ENCODE results near the gene CFAP61. TPM values are rescaled to one million over a fixed set of nuclear protein-coding genes. Genes with fewer than 3 reads are reported as not detected.

CFAP61 gene
- total RNA-seq, 6 donors from 2014 or later: 0.37 to 14.3 (median 6.1) TPM

DNA sequence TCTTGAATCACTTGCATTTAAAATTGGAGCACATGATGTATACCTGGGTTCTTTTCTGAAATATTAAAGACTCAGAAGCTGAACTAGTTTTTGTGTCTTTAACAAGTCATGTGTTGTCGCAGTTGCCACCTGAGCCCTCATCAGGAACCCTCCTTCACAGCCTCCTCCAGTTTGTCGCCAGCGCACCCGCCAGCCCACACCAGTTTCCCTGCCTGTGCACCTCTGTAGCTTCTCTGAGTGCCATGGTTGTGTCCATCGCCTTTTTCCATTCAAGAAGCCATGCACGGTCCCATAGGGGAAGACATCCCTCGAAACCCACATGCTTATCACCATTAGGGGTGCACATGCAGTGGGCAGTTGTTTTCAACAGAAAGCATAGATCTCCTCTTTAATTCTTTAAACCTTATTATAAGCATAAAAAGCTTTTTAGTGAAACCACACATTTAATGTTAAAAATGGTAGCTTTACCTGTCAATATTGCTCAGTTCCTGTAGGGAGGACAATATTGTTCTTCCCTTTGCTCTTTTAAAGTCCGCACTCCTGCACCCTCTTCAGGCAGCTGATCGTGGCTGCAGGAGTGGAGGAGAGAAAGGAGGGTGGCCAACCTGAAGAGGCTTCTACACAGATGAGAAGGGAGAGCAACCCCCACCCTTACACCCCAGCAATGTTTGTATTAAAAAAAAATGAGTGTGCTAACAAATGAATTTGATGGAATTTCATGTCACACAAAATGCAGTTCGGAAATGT, 121.9 kb downstream of the CFAP61 start:
- H3K27me3 ChIP-seq: no peaks in the 10 kb centered on the region
- WGBS, 2 donors: 81 to 89% methylated on average over 10 of the region's 10 CpGs
- no peak for ATAC-seq (ENCODE audit: low FRiP score in 2 of 2)
- TF ChIP-seq POLR2A (IDR thresholded peaks at IDR 0.05) (no peak), EP300 (IDR thresholded peaks at IDR 0.05) (no peak), POLR2AphosphoS5 (IDR thresholded peaks at IDR 0.05) (no peak)
- TF ChIP-seq, protein P1, sequence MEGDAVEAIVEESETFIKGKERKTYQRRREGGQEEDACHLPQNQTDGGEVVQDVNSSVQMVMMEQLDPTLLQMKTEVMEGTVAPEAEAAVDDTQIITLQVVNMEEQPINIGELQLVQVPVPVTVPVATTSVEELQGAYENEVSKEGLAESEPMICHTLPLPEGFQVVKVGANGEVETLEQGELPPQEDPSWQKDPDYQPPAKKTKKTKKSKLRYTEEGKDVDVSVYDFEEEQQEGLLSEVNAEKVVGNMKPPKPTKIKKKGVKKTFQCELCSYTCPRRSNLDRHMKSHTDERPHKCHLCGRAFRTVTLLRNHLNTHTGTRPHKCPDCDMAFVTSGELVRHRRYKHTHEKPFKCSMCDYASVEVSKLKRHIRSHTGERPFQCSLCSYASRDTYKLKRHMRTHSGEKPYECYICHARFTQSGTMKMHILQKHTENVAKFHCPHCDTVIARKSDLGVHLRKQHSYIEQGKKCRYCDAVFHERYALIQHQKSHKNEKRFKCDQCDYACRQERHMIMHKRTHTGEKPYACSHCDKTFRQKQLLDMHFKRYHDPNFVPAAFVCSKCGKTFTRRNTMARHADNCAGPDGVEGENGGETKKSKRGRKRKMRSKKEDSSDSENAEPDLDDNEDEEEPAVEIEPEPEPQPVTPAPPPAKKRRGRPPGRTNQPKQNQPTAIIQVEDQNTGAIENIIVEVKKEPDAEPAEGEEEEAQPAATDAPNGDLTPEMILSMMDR (IDR thresholded peaks at IDR 0.05): no peak
- H3K36me3 ChIP-seq: no peaks in the 10 kb centered on the region
- no peak overlapping the region for H3K4me3 ChIP-seq
- DNase-seq: peak in 1 of 2 donors; percentile 31
- H3K9me3 ChIP-seq: no peaks in the 10 kb centered on the region
- H3K4me1 ChIP-seq: no peaks in the 10 kb centered on the region
- no peak overlapping the region for H3K27ac ChIP-seq

DNA sequence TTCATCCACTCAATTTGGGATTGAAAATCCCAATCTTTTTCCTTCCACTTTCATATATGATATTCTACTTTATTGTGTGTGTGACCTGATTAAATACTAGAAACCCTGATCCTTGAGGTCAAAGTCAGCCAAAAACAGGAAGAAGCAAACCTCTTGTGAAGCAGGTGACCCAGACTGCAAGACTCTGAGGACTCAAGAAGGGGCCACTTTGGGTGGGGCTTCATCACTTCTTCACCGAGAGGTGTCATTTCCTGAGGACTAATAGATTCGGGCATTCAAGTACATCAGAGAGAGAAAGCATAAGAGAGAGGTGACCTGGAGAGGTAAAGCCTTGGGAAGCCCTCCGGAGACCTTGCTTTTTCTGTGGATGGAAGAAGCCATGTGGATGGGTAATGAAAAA, 129.0 kb downstream of the CFAP61 start:
- H3K27me3 ChIP-seq: no peaks in the 10 kb centered on the region
- no peaks in the 10 kb centered on the region for H3K4me1 ChIP-seq
- H3K36me3 ChIP-seq: no peaks in the 10 kb centered on the region
- no peak for TF ChIP-seq EP300 (IDR thresholded peaks at IDR 0.05)
- no peak for TF ChIP-seq POLR2AphosphoS5 (IDR thresholded peaks at IDR 0.05)
- TF ChIP-seq POLR2A (IDR thresholded peaks at IDR 0.05): no peak
- TF ChIP-seq, protein P1 (IDR thresholded peaks at IDR 0.05): no peak
- no peak for DNase-seq
- no peaks in the 10 kb centered on the region for H3K9me3 ChIP-seq
- H3K27ac ChIP-seq: no peak overlapping the region
- no peak overlapping the region for H3K4me3 ChIP-seq
- ATAC-seq (ENCODE audit: low FRiP score in 2 of 2): no peak
- WGBS, 2 donors: 75 to 81% methylated on average over 3 of the region's 3 CpGs

DNA sequence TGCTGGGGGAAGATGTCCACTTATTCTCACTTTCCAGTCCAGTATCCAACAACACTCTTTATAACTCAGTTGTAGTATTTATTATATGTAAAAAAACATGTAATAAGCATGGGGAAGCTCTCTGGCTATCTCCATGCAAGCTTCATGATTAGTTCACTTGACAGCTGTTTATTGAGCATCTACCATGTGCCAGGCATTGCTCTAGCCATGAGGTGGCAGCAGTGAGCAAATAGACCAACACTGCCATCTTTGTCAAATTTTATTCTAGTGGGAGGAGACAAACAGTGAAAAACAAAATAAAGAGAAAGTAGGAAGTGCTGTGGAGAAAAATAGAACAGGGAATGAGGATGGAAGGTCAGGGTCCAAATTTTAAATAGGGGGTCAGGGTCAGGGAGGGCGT, 131.8 kb downstream of the CFAP61 start:
- H3K36me3 ChIP-seq: no peaks in the 10 kb centered on the region
- H3K4me3 ChIP-seq: no peak overlapping the region
- H3K27me3 ChIP-seq: no peaks in the 10 kb centered on the region
- H3K27ac ChIP-seq: no peak overlapping the region
- TF ChIP-seq POLR2AphosphoS5 (IDR thresholded peaks at IDR 0.05) (no peak), POLR2A (IDR thresholded peaks at IDR 0.05) (no peak)
- TF ChIP-seq, protein P1 (IDR thresholded peaks at IDR 0.05): no peak
- DNase-seq (no peak), ATAC-seq (ENCODE audit: low FRiP score in 2 of 2) (no peak)
- H3K4me1 ChIP-seq: no peaks in the 10 kb centered on the region
- WGBS, 2 donors: 78 to 100% methylated on average over 1 of the region's 1 CpG
- no peaks in the 10 kb centered on the region for H3K9me3 ChIP-seq

DNA sequence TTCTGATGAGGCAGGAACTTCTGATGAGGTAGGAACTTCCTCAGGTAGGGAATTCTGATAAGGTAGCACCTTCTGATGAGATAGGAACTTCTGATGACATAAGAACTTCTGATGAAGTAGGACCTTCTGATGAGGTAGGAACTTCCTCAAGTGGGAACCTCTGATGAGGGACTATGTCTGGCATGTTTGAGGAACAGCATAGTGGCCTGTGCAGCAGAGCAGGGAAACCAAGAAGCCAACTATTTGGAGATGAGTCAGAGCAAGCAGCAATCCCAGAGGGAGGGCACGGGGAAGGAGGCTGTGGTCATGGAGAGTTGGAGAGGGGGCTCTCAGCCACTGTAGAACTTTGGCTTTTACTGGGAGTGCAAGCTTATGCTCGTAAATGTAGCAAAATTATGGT, 132.4 kb downstream of the CFAP61 start:
- Histone ChIP-seq H3K27ac (no peak overlapping the region), H3K4me3 (no peak overlapping the region), H3K36me3 (no peaks in the 10 kb centered on the region), H3K27me3 (no peaks in the 10 kb centered on the region), H3K4me1 (no peaks in the 10 kb centered on the region), H3K9me3 (no peaks in the 10 kb centered on the region)
- 89 to 92% methylated on average over 2 of the region's 2 CpGs for WGBS, 2 donors
- TF ChIP-seq POLR2AphosphoS5 (IDR thresholded peaks at IDR 0.05): no peak
- no peak for TF ChIP-seq POLR2A (IDR thresholded peaks at IDR 0.05)
- no peak for TF ChIP-seq EP300 (IDR thresholded peaks at IDR 0.05)
- TF ChIP-seq, protein P1 (IDR thresholded peaks at IDR 0.05): no peak
- ATAC-seq (ENCODE audit: low FRiP score in 2 of 2) (peak in 1 of 2 donors; percentile 41), DNase-seq (no peak)

DNA sequence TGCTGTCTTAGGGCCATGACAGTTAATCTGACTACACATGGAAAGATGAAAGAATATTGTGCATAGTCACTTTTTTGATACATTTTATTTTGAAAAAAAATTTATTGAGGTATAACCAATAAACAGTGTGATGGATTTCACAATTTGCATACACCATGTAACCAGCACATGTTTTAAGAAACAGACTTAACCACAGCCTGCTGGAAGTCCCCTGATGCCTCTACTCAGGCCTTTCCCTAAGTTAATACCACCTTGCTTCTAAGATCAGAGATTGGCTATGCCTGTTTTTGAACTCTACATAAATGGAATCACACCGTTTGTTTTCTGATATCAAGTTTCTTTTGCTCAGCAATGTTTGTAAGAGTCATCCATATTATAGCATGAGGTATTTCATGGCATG, 136.3 kb downstream of the CFAP61 start:
- Histone ChIP-seq H3K4me1 (no peaks in the 10 kb centered on the region), H3K4me3 (no peak overlapping the region), H3K36me3 (no peaks in the 10 kb centered on the region), H3K27ac (no peak overlapping the region), H3K27me3 (no peaks in the 10 kb centered on the region), H3K9me3 (no peaks in the 10 kb centered on the region)
- no peak for DNase-seq
- ATAC-seq (ENCODE audit: low FRiP score in 2 of 2): no peak
- no peak for TF ChIP-seq POLR2A (IDR thresholded peaks at IDR 0.05)
- TF ChIP-seq EP300 (IDR thresholded peaks at IDR 0.05): no peak
- TF ChIP-seq POLR2AphosphoS5 (IDR thresholded peaks at IDR 0.05): no peak
- TF ChIP-seq, protein P1 (IDR thresholded peaks at IDR 0.05): no peak
- WGBS, 2 donors: 64 to 77% methylated on average over 1 of the region's 1 CpG
